ENCODE data around the gene RASAL2. TPM values are rescaled to one million over a fixed set of nuclear protein-coding genes. Genes with fewer than 3 reads are reported as not detected.

RASAL2 gene
- total and polyA plus RNA-seq, 2 of the 4 experiments (the other 2 are of a cell fraction): 13.1 to 20.6 TPM

DNA sequence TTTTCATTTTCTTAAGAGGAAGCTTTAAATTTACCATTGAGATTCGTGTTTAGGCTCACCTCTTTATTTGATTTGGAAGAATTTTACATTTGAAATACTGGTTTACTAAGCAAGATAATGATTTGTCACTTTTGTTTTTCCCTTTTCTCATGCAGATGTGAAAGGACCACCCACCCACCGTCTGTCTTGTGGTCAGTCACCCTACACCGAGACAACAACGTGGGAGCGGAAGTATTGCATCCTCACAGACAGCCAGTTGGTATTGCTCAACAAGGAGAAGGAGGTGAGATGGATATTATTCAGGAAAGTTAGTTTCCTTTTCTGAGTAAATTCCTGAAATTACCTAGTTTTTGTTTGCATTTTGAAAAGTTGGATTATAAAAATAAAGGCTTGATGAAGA, 189.5 kb downstream of the RASAL2 start:
- no TSS peak for BruUV-seq (replicated peaks)
- peak; percentile 51 for DNase-seq

More for the DNA sequence above, 189.5 kb downstream of the RASAL2 start:
- ChIA-PET CTCF (interaction anchor here (0.7 to 3.5 kb wide), 6 partner anchors 9 to 338 kb away, joined by 3 to 29 read pairs (median 3); no protein-coding TSS in a partner anchor), POLR2A (ENCODE audit: unreplicated experiment) (no interaction called here)
- Histone ChIP-seq H3K4ac (ENCODE audit: low read depth, low read length) (peak overlapping the region; percentile 22; the same call in 1 of the 2 replicates), H2BK5ac (ENCODE audit: low read depth, low read length, poor library complexity, severe bottlenecking) (peak overlapping the region; percentile 52), H2AFZ (replicated peaks; ENCODE audit: low read length, poor library complexity) (no peak overlapping the region), H3K27me3 (ENCODE audit: control insufficient read depth, insufficient read depth, low read length) (no peaks in the 10 kb centered on the region), H3K9ac (ENCODE audit: low read depth, low read length) (0 out of 2 replicates have a peak overlapping the region, but pooled peaks have one; percentile 42), H3K56ac (ENCODE audit: extremely low read depth, insufficient read depth, low read length) (no peak overlapping the region), H2BK120ac (ENCODE audit: low read depth, low read length) (no peak overlapping the region), H4K8ac (ENCODE audit: low read depth in 2 of 2, low read length in 2 of 2) (peak overlapping the region in 1 of 2 experiments; percentile 50; a peak in 2 of 4 replicates), H3K36me3 (ENCODE audit: control insufficient read depth, insufficient read depth, low read length) (no peaks in the 10 kb centered on the region), H3K27ac (ENCODE audit: insufficient read depth, low read length) (0 out of 2 replicates have a peak overlapping the region, but pooled peaks have one; percentile 34), H2AK9ac (replicated peaks; ENCODE audit: low read depth, low read length, poor library complexity) (no peak overlapping the region), H2AK5ac (ENCODE audit: low read depth, low read length) (no peak overlapping the region), H3K9me3 (ENCODE audit: control insufficient read depth, insufficient read depth, low read length) (no peaks in the 10 kb centered on the region), H3K4me2 (ENCODE audit: low read depth, low read length) (peak overlapping the region; percentile 29), H3K18ac (ENCODE audit: low read depth, low read length) (peak overlapping the region; percentile 13; the same call in 1 of the 2 replicates), H2BK15ac (ENCODE audit: low read depth, low read length) (no peak overlapping the region), H4K5ac (ENCODE audit: low read depth, low read length) (no peak overlapping the region), H3K23ac (ENCODE audit: low read depth, low read length) (no peak overlapping the region), H3K14ac (replicated peaks; ENCODE audit: low read depth, low read length) (no peak overlapping the region), H3K9me1 (ENCODE audit: insufficient read depth, low read length) (no peaks in the 10 kb centered on the region), H3K4me1 (ENCODE audit: control insufficient read depth, insufficient read depth, low read length) (peaks cover 10% of the 10 kb centered on the region), H4K20me1 (ENCODE audit: insufficient read depth, low read length) (no peaks in the 10 kb centered on the region), H2BK20ac (ENCODE audit: low read depth, low read length) (no peak overlapping the region), H3K4me3 (ENCODE audit: insufficient read depth, low read depth, low read length) (no peak overlapping the region), H3K79me1 (ENCODE audit: low read depth in 1 of 2, low read length in 2 of 2) (peaks cover 10 to 16% of the 10 kb centered on the region in 2 experiments; a peak in 3 of 4 replicates), H4K91ac (ENCODE audit: insufficient read depth, low read depth, low read length) (peak overlapping the region; percentile 14; the same call in 1 of the 2 replicates)
- in situ Hi-C loops (cut with MboI; ENCODE audit: low sequenced_read_pairs) (loop anchor here (5.0 kb wide), 2 partner anchors 251 to 326 kb away; no protein-coding TSS in a partner anchor), intact Hi-C loops (cut with micrococcal nuclease) (loop anchor here (1.0 to 2.0 kb wide), 4 partner anchors 189 to 335 kb away; partner anchors contain the start of gene RASAL2), dilution Hi-C loops (cut with HindIII; ENCODE audit: low sequenced_read_pairs, unreplicated experiment) (loop anchor here (25.0 kb wide), 1 partner anchor 246 kb away; no protein-coding TSS in a partner anchor)
- no peak for ATAC-seq (ENCODE audit: low read depth)
- no CpG with 5 or more reads among the region's 5 CpGs for WGBS, 2 experiments (ENCODE audit: extremely low coverage in 2 of 2, insufficient read length in 1 of 2)
- no peak for TF ChIP-seq MAFK (IDR thresholded peaks at IDR 0.05; ENCODE audit: low read depth, low read length)
- peak; percentile 90 for TF ChIP-seq CEBPB (IDR thresholded peaks at IDR 0.05; ENCODE audit: low read depth, low read length)
